GM21528 (cell line): ENCODE measurements around the gene MFSD12.

Experiments used
- ATAC-seq: cut with Tn5 transposase; IDR thresholded peaks from one replicate; pipeline ENCODE4 v1.9.1; 2021; ENCODE audit warnings: mild to moderate bottlenecking, moderate library complexity; ENCODE audit not compliant: unreplicated experiment, low FRiP score

The MFSD12 gene

GRCh38 chr19:3563709-3564524, 6.5 kb upstream of the MFSD12 start:
- no peak for ATAC-seq

GRCh38 chr19:3556978-3557460, 367 bp downstream of the MFSD12 start:
- ATAC-seq, result peak; percentile 22

- ATAC-seq, result no peak
These were observed 886 bp downstream of the MFSD12 start for GRCh38 chr19:3556423-3556977.

- ATAC-seq, result no peak
These were observed 1.5 kb downstream of the MFSD12 start for GRCh38 chr19:3555653-3556422.

- no peak for ATAC-seq
These were observed 2.9 kb downstream of the MFSD12 start for GRCh38 chr19:3554254-3555083.

- ATAC-seq, result no peak
These were observed 5.6 kb downstream of the MFSD12 start for GRCh38 chr19:3551792-3552095.

GRCh38 chr19:3550947-3551791, 6.2 kb downstream of the MFSD12 start:
- ATAC-seq, result no peak

- no peak for ATAC-seq
These were observed 7.6 kb downstream of the MFSD12 start for GRCh38 chr19:3549816-3550215.

GRCh38 chr19:3548606-3549005, 8.8 kb downstream of the MFSD12 start:
- no peak for ATAC-seq

GRCh38 chr19:3547767-3548282, 9.6 kb downstream of the MFSD12 start:
- ATAC-seq, result no peak

GRCh38 chr19:3547301-3547731, 10.1 kb downstream of the MFSD12 start:
- no peak for ATAC-seq

- ATAC-seq, result no peak
These were observed 11.3 kb downstream of the MFSD12 start for GRCh38 chr19:3546119-3546518.

- no peak for ATAC-seq
These were observed 11.7 kb downstream of the MFSD12 start for GRCh38 chr19:3545669-3546034.

- no peak for ATAC-seq
These were observed 12.4 kb downstream of the MFSD12 start for GRCh38 chr19:3544742-3545668.

GRCh38 chr19:3544058-3544376, 13.4 kb downstream of the MFSD12 start:
- no peak for ATAC-seq

GRCh38 chr19:3543150-3544057, 14.0 kb downstream of the MFSD12 start:
- no peak for ATAC-seq

GRCh38 chr19:3539756-3540118, 17.6 kb downstream of the MFSD12 start:
- no peak for ATAC-seq
